Measurements from ENCODE around the gene BTBD16. TPM values are rescaled to one million over a fixed set of nuclear protein-coding genes. Genes with fewer than 3 reads are reported as not detected.

BTBD16 gene
- total RNA-seq, 5 donors from 2014 or later (not counting 1 experiment from before 2014, with no cell fraction given): not detected

DNA sequence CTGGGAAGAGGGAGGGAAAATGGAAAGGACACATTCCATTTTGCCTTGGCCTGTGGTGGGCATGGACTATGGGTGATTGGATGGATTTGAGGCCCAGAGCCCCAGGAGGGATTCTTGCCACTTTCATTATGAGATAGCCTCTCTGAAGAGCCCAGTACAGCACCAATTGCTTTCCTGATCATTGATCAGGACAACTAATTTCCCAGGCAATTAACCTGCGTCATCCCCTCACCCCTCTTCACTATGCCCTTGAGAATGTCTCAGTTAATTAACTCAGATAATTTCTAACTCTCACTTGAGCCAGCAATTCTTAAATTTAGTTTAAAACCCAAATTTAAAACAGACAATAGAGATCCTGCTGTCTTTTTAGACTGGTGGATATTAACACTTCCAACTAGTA is 90.0 kb downstream of the BTBD16 start:
- Histone ChIP-seq H3K4me1 (ENCODE audit: control insufficient read depth in 1 of 2, extremely low read depth in 1 of 2, insufficient read depth in 2 of 2, low read length in 2 of 2) (no peaks in the 10 kb centered on the region), H3K36me3 (ENCODE audit: control insufficient read depth in 2 of 2, extremely low read depth in 1 of 2, insufficient read depth in 1 of 2, low read length in 1 of 2) (no peaks in the 10 kb centered on the region), H3K27me3 (replicated peaks in 1 of 2; ENCODE audit: control insufficient read depth in 2 of 2, extremely low read depth in 1 of 2, insufficient read depth in 2 of 2, low read length in 1 of 2) (peaks cover under 1 to 17% of the 10 kb centered on the region in 2 experiments), H3K4me3 (ENCODE audit: control insufficient read depth in 1 of 2, extremely low read depth in 1 of 2, low read length in 1 of 2) (no peak overlapping the region), H3K27ac (ENCODE audit: low read length) (no peak overlapping the region), H3K9me3 (no peaks in the 10 kb centered on the region)
- WGBS (ENCODE audit: insufficient coverage): 90% methylated on average over 1 of the region's 1 CpG
- DNase-seq (no peak), ATAC-seq (replicated peaks in 1 of 4) (no peak)
- H3K36me3 Mint-ChIP-seq: peaks cover 5% of the 10 kb centered on the region
- no peak overlapping the region for H3K4me3 Mint-ChIP-seq
- peaks cover 6 to 12% (median 8%) of the 10 kb centered on the region in 3 donors for H3K9me3 Mint-ChIP-seq
- H3K27me3 Mint-ChIP-seq: no peaks in the 10 kb centered on the region
- H3K27ac Mint-ChIP-seq: no peak overlapping the region
- ChIA-PET CTCF (interaction anchor here in 1 of 2 donors (0.6 kb wide), 1 partner anchor 72 kb away, joined by 3 read pairs; no protein-coding TSS in a partner anchor), POLR2A (no interaction called here)
- H3K4me1 Mint-ChIP-seq: peaks cover 0 to 5% (median 0%) of the 10 kb centered on the region in 3 donors

DNA sequence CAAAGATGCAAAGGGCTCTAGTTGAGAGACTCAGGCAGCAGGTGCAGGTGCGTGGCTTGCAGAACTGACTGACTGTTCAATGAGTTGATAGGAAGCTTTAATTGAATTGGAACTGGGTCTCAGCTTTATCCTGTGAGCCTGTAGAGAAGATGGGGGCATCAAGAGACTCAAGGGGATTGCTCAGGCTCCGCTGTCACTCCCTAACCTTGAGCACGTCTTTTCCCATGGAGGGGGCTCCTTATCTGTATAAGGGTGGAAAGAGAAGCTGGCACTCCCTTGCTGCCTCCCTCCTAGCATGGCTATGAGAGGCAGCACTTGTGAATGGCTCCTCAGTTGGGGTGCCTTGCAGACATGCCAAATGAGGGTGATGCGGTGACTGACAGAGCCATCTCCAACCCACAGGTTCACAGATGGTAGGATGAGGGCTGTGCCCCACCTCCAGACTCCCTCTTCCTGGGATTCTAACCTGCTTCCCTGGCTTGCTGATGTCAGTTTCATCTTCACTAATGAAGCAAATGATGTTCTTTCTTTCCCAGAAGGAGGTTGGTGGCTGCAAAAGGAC is 91.0 kb downstream of the BTBD16 start:
- ChIA-PET CTCF (interaction anchor here in 1 of 2 donors (0.6 kb wide), 1 partner anchor 386 kb away, joined by 3 read pairs; no protein-coding TSS in a partner anchor), POLR2A (interaction anchor here in 1 of 2 donors (0.5 kb wide), 1 partner anchor 16 kb away, joined by 4 read pairs; no protein-coding TSS in a partner anchor)
- Histone ChIP-seq H3K27me3 (replicated peaks in 1 of 2; ENCODE audit: control insufficient read depth in 2 of 2, extremely low read depth in 1 of 2, insufficient read depth in 2 of 2, low read length in 1 of 2) (peaks cover 0 to 14% of the 10 kb centered on the region in 2 experiments), H3K36me3 (ENCODE audit: control insufficient read depth in 2 of 2, extremely low read depth in 1 of 2, insufficient read depth in 1 of 2, low read length in 1 of 2) (no peaks in the 10 kb centered on the region), H3K4me3 (ENCODE audit: control insufficient read depth in 1 of 2, extremely low read depth in 1 of 2, low read length in 1 of 2) (no peak overlapping the region), H3K4me1 (ENCODE audit: control insufficient read depth in 1 of 2, extremely low read depth in 1 of 2, insufficient read depth in 2 of 2, low read length in 2 of 2) (no peaks in the 10 kb centered on the region), H3K9me3 (no peaks in the 10 kb centered on the region), H3K27ac (ENCODE audit: low read length) (no peak overlapping the region)
- peaks cover 0 to 4% of the 10 kb centered on the region in 2 donors for H3K27me3 Mint-ChIP-seq
- WGBS (ENCODE audit: insufficient coverage): 91% methylated on average over 3 of the region's 4 CpGs
- DNase-seq (no peak), ATAC-seq (replicated peaks in 1 of 4) (no peak)
- peaks cover 5% of the 10 kb centered on the region for H3K36me3 Mint-ChIP-seq
- H3K4me3 Mint-ChIP-seq: no peak overlapping the region
- H3K4me1 Mint-ChIP-seq: peaks cover 0 to 5% (median 0%) of the 10 kb centered on the region in 3 donors
- peaks cover 6 to 12% (median 8%) of the 10 kb centered on the region in 3 donors for H3K9me3 Mint-ChIP-seq
- H3K27ac Mint-ChIP-seq: no peak overlapping the region

DNA sequence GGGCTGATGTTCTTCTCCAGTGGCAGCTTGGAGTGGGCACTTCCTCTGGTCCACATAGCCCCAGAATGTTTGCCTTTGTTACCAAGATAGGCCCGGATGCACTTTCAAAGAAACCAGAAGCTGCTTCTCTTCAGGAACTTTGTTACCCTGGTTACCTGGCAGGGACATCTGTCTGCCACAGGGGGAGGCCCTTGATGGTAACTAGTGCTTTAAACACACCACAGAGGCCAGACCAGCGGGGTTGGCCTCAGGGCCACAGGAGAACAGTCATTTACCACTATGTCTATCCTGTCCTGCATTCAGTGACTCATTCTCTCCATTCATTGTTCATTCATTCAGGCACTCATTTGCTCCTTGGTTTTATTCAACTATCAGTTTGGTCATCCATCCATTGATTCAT is 91.5 kb downstream of the BTBD16 start:
- DNase-seq (no peak), ATAC-seq (replicated peaks in 1 of 4) (no peak)
- H3K4me3 Mint-ChIP-seq: no peak overlapping the region
- 33% methylated on average over 1 of the region's 2 CpGs for WGBS (ENCODE audit: insufficient coverage)
- Histone ChIP-seq H3K4me3 (ENCODE audit: control insufficient read depth in 1 of 2, extremely low read depth in 1 of 2, low read length in 1 of 2) (no peak overlapping the region), H3K4me1 (ENCODE audit: control insufficient read depth in 1 of 2, extremely low read depth in 1 of 2, insufficient read depth in 2 of 2, low read length in 2 of 2) (no peaks in the 10 kb centered on the region), H3K9me3 (no peaks in the 10 kb centered on the region), H3K36me3 (ENCODE audit: control insufficient read depth in 2 of 2, extremely low read depth in 1 of 2, insufficient read depth in 1 of 2, low read length in 1 of 2) (no peaks in the 10 kb centered on the region), H3K27me3 (replicated peaks in 1 of 2; ENCODE audit: control insufficient read depth in 2 of 2, extremely low read depth in 1 of 2, insufficient read depth in 2 of 2, low read length in 1 of 2) (peaks cover 0 to 11% of the 10 kb centered on the region in 2 experiments), H3K27ac (ENCODE audit: low read length) (no peak overlapping the region)
- CTCF ChIA-PET: no interaction called here
- H3K27ac Mint-ChIP-seq: no peak overlapping the region
- POLR2A ChIA-PET: no interaction called here
- H3K4me1 Mint-ChIP-seq: peaks cover 0 to 5% (median 0%) of the 10 kb centered on the region in 3 donors
- peaks cover 0 to 9% of the 10 kb centered on the region in 2 donors for H3K27me3 Mint-ChIP-seq
- H3K9me3 Mint-ChIP-seq: peaks cover 6 to 12% (median 8%) of the 10 kb centered on the region in 3 donors
- H3K36me3 Mint-ChIP-seq: peaks cover 5% of the 10 kb centered on the region

DNA sequence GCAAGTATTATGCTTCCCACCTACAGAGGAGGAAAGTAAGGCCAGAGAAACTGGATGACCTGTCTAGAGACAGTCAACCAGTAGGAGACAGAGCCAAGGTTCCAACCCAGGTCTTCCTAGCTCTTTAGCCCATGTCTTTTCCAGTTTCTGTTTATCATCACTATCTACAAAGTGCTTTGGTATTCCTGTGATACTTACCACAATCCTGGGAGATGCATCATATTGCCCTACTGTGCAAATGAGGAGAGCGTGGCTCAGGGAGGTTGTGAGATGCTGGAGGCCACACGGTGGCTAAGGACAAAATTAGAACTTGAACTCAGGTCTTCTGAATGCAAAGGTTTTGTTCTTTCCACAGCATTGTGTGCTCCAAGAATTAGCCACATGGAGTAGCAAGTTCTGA is 92.2 kb downstream of the BTBD16 start:
- Mint-ChIP-seq H3K4me1 (peaks cover 0 to 5% (median 0%) of the 10 kb centered on the region in 3 donors), H3K9me3 (peaks cover 5 to 7% (median 6%) of the 10 kb centered on the region in 3 donors), H3K27ac (no peak overlapping the region), H3K36me3 (peaks cover 5% of the 10 kb centered on the region), H3K27me3 (peaks cover 0 to 13% of the 10 kb centered on the region in 2 donors), H3K4me3 (no peak overlapping the region)
- peaks cover 0 to 11% of the 10 kb centered on the region in 2 experiments for H3K27me3 ChIP-seq (replicated peaks in 1 of 2; ENCODE audit: control insufficient read depth in 2 of 2, extremely low read depth in 1 of 2, insufficient read depth in 2 of 2, low read length in 1 of 2)
- H3K27ac ChIP-seq (ENCODE audit: low read length): no peak overlapping the region
- no peak for DNase-seq
- H3K4me1 ChIP-seq (ENCODE audit: control insufficient read depth in 1 of 2, extremely low read depth in 1 of 2, insufficient read depth in 2 of 2, low read length in 2 of 2): no peaks in the 10 kb centered on the region
- POLR2A ChIA-PET: no interaction called here
- 92% methylated on average over 2 of the region's 2 CpGs for WGBS (ENCODE audit: insufficient coverage)
- CTCF ChIA-PET: no interaction called here
- no peak for ATAC-seq (replicated peaks in 1 of 4)
- H3K36me3 ChIP-seq (ENCODE audit: control insufficient read depth in 2 of 2, extremely low read depth in 1 of 2, insufficient read depth in 1 of 2, low read length in 1 of 2): no peaks in the 10 kb centered on the region
- H3K4me3 ChIP-seq (ENCODE audit: control insufficient read depth in 1 of 2, extremely low read depth in 1 of 2, low read length in 1 of 2): no peak overlapping the region
- no peaks in the 10 kb centered on the region for H3K9me3 ChIP-seq

DNA sequence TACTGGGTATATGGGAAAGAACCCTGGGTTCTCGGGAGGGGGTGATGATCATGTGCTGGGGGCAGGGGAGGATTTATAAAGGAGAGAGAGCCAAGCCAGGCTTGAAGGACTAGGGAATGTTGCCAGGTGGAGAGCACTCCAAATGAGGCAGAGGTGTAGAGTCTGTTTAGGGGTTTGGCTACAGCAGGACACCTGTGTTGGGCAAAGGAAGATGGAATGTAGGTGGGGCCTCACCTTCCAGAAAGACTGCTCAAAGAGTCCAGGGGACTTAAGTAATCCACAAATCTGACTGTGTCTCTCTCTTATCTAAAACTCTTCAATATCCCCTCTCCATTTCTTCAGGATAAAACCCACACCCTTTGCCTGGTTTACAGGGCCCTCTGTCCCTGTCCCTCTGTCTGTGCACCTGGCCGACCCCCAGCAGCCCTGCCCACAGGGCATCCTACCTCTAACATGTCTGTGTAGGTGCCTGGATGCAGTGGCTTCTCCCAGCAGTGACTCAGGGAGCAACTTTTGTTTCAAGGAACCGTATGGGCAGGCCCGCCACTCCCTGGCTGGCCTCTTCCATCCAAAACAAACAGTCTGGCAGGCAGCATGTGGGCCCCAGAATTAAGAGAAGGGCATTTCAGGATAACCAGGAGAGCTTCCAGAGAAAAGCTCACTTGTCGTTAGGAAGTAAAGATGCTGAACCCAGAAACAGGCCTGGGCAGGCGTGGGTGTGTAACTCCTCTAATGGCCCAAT is 92.8 kb downstream of the BTBD16 start:
- no peak overlapping the region for H3K4me3 ChIP-seq (ENCODE audit: control insufficient read depth in 1 of 2, extremely low read depth in 1 of 2, low read length in 1 of 2)
- Mint-ChIP-seq H3K27me3 (peaks cover 0 to 17% of the 10 kb centered on the region in 2 donors), H3K36me3 (peaks cover under 1% of the 10 kb centered on the region), H3K4me3 (no peak overlapping the region), H3K27ac (no peak overlapping the region), H3K4me1 (peaks cover 0 to 5% (median 0%) of the 10 kb centered on the region in 3 donors), H3K9me3 (peaks cover 0 to 1% (median under 1%) of the 10 kb centered on the region in 3 donors)
- no peaks in the 10 kb centered on the region for H3K36me3 ChIP-seq (ENCODE audit: control insufficient read depth in 2 of 2, extremely low read depth in 1 of 2, insufficient read depth in 1 of 2, low read length in 1 of 2)
- no peak overlapping the region for H3K27ac ChIP-seq (ENCODE audit: low read length)
- no peaks in the 10 kb centered on the region for H3K4me1 ChIP-seq (ENCODE audit: control insufficient read depth in 1 of 2, extremely low read depth in 1 of 2, insufficient read depth in 2 of 2, low read length in 2 of 2)
- ATAC-seq (replicated peaks in 1 of 4) (no peak), DNase-seq (no peak)
- peaks cover 2 to 14% of the 10 kb centered on the region in 2 experiments for H3K27me3 ChIP-seq (replicated peaks in 1 of 2; ENCODE audit: control insufficient read depth in 2 of 2, extremely low read depth in 1 of 2, insufficient read depth in 2 of 2, low read length in 1 of 2)
- CTCF ChIA-PET: no interaction called here
- H3K9me3 ChIP-seq: no peaks in the 10 kb centered on the region
- POLR2A ChIA-PET: no interaction called here
- 87% methylated on average over 5 of the region's 6 CpGs for WGBS (ENCODE audit: insufficient coverage)

DNA sequence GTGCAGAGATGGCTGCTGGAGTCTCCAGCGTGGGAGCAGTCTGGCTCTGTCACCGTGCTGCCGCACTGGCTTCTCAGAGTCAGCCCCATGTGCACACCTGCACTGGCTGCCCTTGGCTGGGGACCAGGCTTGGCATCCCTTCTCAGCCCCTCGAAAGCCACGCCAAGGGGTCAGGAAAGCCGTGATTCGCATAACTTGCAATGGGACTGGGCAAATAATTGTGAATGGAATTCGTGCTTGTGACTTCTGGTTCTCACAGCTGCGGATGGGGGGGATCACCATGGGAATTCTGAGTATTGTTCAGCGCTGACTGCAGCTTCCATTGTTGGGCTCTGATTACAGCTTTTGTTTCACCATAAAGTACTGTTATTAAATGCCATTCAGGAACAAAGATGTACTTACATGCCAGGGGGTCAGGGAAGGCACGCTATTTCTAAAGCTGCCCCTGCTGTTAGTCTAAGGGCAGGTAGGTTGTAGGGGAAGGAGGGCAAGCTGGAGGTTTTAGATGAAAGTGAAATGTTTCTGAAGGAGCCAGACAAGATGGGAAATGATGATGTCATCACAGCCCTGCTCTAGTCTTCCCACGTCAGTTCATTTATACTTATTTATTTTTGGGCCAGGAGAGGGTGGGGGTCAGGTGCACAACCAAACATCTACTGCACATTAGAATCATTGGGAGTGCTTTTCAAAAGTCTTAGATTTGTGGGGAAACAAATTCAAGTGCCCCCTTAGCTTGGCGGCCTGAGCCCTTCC is 97.6 kb downstream of the BTBD16 start:
- no peaks in the 10 kb centered on the region for H3K36me3 ChIP-seq (ENCODE audit: control insufficient read depth in 2 of 2, extremely low read depth in 1 of 2, insufficient read depth in 1 of 2, low read length in 1 of 2)
- DNase-seq (no peak), ATAC-seq (replicated peaks in 1 of 4) (no peak)
- Mint-ChIP-seq H3K4me3 (no peak overlapping the region), H3K27ac (no peak overlapping the region), H3K9me3 (no peaks in the 10 kb centered on the region), H3K36me3 (no peaks in the 10 kb centered on the region), H3K27me3 (peaks cover 0 to 27% of the 10 kb centered on the region in 2 donors), H3K4me1 (peaks cover 4 to 11% (median 5%) of the 10 kb centered on the region in 3 donors)
- 75% methylated on average over 10 of the region's 13 CpGs for WGBS (ENCODE audit: insufficient coverage)
- peaks cover 6 to 24% of the 10 kb centered on the region in 2 experiments for H3K27me3 ChIP-seq (replicated peaks in 1 of 2; ENCODE audit: control insufficient read depth in 2 of 2, extremely low read depth in 1 of 2, insufficient read depth in 2 of 2, low read length in 1 of 2)
- POLR2A ChIA-PET: no interaction called here
- peaks cover 0 to 2% of the 10 kb centered on the region in 2 experiments for H3K4me1 ChIP-seq (ENCODE audit: control insufficient read depth in 1 of 2, extremely low read depth in 1 of 2, insufficient read depth in 2 of 2, low read length in 2 of 2)
- CTCF ChIA-PET: no interaction called here
- H3K27ac ChIP-seq (ENCODE audit: low read length): no peak overlapping the region
- H3K4me3 ChIP-seq (ENCODE audit: control insufficient read depth in 1 of 2, extremely low read depth in 1 of 2, low read length in 1 of 2): no peak overlapping the region
- no peaks in the 10 kb centered on the region for H3K9me3 ChIP-seq

Measured in T-cell (primary cell).